Muscle layer of duodenum (tissue), 2 donors: ENCODE measurements around the gene NEB.
"Not testable (repeated sequence)": the region's sequence is repeated elsewhere in the genome, so short reads cannot be mapped to it uniquely, and the experiment has no call there.

Source experiments
- H3K27ac ChIP-seq: one replicate; pipeline ENCODE4 v1.7.0; 2013; ENCODE audit warnings: mild to moderate bottlenecking, low read length
- H3K27me3 ChIP-seq: one replicate; pipeline ENCODE4 v1.7.0; 2013; ENCODE audit warnings: low read depth, mild to moderate bottlenecking, control low read depth, low read length
- H3K36me3 ChIP-seq, 2 donors: one replicate each; pipeline ENCODE4 v1.7.0; 2013; ENCODE audit warnings: low read length in 2 of 2, control low read depth in 1 of 2, mild to moderate bottlenecking in 1 of 2; ENCODE audit not compliant: insufficient read depth in 2 of 2, control insufficient read depth in 1 of 2
- H3K4me1 ChIP-seq, 2 donors: one replicate each; pipeline ENCODE4 v1.7.0; 2013; ENCODE audit warnings: low read length in 2 of 2, mild to moderate bottlenecking in 2 of 2, control low read depth in 1 of 2, moderate library complexity in 1 of 2; ENCODE audit not compliant: insufficient read depth in 2 of 2, control insufficient read depth in 1 of 2
- H3K4me3 ChIP-seq, 2 donors: one replicate each; pipeline ENCODE4 v1.7.0; 2013; ENCODE audit warnings: low read length in 2 of 2, low read depth in 1 of 2, mild to moderate bottlenecking in 1 of 2
- H3K9me3 ChIP-seq, 2 donors: one replicate each; pipeline ENCODE4 v1.7.0; 2013; ENCODE audit warnings: low read length in 2 of 2, control low read depth in 1 of 2, mild to moderate bottlenecking in 1 of 2; ENCODE audit not compliant: control insufficient read depth in 1 of 2
- donor health status: healthy.

Gene NEB

DNA sequence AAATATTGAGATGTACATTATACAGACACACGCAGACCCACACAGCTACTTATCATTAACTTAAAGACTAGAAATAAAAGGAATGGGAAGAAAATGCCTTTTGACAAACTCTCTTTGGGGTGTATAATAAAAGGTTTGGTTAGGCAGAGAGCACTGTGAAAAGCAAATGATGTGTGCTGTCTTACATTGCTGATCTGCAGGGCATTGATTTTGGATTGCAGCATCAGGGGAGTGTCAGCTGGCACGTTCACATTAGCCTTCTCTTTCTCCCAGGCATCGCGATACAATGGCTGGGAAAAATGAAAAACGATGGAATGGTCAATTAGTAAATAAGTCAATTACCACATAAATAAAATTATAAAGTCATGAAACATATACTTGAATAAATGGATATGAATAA lies 131.9 kb downstream of the NEB start:
- H3K4me1 ChIP-seq, H3K9me3 ChIP-seq, H3K4me3 ChIP-seq, H3K36me3 ChIP-seq, H3K27ac ChIP-seq, H3K27me3 ChIP-seq: not testable (repeated sequence)

DNA sequence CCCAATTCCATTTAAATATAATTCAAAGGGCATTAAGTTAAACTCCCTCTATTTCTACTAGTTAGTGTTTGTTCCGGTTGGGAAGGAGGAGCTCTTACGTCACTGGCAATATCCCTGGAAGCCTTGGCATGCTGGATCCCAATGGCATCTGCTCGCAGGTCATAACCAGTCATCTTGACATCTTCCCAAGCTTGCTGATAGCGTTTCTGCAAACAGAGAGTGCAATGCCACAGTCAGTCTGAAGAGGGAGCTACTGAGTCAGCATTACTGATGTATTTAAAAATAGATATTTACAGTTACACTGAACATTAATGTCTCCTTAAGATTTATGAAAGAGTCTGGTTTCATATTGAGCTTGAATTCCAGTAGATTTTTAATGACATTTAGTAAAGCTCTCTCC lies 132.5 kb downstream of the NEB start:
- H3K9me3 ChIP-seq, H3K27ac ChIP-seq, H3K27me3 ChIP-seq, H3K4me3 ChIP-seq, H3K4me1 ChIP-seq, H3K36me3 ChIP-seq: not testable (repeated sequence)

DNA sequence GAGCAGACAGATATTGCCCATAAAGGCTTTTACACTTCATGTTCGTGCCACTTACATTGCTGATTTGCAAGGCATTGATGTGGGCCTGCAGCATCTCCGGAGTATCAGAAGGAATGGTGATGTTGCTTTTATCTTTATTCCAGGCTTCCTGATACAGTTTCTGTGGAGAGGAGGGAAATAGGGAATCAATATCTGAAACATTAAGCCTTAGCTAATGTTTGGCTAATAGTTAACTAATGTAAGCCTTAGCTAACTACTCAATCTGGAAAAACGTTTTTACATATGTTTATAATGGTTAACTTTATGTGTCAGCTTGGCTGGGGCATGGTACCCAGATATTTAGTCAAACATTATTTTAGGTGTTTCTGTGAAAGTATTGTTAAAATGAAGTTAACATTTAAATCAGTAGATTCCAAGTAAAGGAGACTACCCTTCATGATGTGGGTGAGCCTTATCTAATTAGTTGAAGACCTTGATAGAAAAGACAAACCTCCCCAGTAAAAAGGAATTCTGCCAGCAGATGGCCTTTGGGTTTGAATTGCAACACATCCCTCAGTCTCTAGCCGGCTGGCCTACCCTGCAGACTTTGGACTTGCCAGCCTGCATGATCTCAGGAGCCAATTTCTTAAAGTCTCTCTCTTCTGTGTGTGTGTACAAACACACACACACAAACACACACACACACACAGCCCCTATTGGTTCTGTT lies 137.2 kb downstream of the NEB start:
- H3K27me3 ChIP-seq, H3K4me3 ChIP-seq, H3K27ac ChIP-seq, H3K4me1 ChIP-seq, H3K9me3 ChIP-seq, H3K36me3 ChIP-seq: not testable (repeated sequence)

DNA sequence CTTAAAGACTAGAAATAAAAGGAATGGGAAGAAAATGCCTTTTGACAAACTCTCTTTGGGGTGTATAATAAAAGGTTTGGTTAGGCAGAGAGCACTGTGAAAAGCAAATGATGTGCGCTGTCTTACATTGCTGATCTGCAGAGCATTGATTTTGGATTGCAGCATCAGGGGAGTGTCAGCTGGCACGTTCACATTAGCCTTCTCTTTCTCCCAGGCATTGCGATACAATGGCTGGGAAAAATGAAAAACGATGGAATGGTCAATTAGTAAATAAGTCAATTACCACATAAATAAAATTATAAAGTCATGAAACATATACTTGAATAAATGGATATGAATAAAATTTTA lies 142.4 kb downstream of the NEB start:
- H3K4me3 ChIP-seq, H3K9me3 ChIP-seq, H3K27me3 ChIP-seq, H3K36me3 ChIP-seq, H3K27ac ChIP-seq, H3K4me1 ChIP-seq: not testable (repeated sequence)

DNA sequence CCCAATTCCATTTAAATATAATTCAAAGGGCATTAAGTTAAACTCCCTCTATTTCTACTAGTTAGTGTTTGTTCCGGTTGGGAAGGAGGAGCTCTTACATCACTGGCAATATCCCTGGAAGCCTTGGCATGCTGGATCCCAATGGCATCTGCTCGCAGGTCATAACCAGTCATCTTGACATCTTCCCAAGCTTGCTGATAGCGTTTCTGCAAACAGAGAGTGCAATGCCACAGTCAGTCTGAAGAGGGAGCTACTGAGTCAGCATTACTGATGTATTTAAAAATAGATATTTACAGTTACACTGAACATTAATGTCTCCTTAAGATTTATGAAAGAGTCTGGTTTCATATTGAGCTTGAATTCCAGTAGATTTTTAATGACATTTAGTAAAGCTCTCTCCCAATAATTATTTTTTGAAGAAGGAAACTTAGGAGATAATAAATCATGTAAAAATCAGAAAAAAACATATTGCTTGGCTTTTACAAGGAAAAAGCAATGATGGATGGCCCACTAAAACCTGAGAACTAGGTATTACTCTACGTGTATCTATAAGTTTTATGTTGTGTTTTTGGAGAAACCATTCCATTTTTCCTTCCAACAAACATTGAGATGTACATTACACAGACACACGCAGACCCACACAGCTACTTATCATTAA lies 142.9 kb downstream of the NEB start:
- not testable (repeated sequence) for H3K4me3 ChIP-seq, H3K27ac ChIP-seq, H3K36me3 ChIP-seq, H3K27me3 ChIP-seq, H3K4me1 ChIP-seq, H3K9me3 ChIP-seq

DNA sequence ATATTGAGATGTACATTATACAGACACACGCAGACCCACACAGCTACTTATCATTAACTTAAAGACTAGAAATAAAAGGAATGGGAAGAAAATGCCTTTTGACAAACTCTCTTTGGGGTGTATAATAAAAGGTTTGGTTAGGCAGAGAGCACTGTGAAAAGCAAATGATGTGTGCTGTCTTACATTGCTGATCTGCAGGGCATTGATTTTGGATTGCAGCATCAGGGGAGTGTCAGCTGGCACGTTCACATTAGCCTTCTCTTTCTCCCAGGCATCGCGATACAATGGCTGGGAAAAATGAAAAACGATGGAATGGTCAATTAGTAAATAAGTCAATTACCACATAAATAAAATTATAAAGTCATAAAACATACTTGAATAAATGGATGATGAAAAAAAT lies 153.0 kb downstream of the NEB start:
- not testable (repeated sequence) for H3K27me3 ChIP-seq, H3K9me3 ChIP-seq, H3K4me3 ChIP-seq, H3K27ac ChIP-seq, H3K36me3 ChIP-seq, H3K4me1 ChIP-seq

DNA sequence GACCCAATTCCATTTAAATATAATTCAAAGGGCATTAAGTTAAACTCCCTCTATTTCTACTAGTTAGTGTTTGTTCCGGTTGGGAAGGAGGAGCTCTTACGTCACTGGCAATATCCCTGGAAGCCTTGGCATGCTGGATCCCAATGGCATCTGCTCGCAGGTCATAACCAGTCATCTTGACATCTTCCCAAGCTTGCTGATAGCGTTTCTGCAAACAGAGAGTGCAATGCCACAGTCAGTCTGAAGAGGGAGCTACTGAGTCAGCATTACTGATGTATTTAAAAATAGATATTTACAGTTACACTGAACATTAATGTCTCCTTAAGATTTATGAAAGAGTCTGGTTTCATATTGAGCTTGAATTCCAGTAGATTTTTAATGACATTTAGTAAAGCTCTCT lies 153.6 kb downstream of the NEB start:
- not testable (repeated sequence) for H3K27me3 ChIP-seq, H3K4me3 ChIP-seq, H3K36me3 ChIP-seq, H3K4me1 ChIP-seq, H3K9me3 ChIP-seq, H3K27ac ChIP-seq

DNA sequence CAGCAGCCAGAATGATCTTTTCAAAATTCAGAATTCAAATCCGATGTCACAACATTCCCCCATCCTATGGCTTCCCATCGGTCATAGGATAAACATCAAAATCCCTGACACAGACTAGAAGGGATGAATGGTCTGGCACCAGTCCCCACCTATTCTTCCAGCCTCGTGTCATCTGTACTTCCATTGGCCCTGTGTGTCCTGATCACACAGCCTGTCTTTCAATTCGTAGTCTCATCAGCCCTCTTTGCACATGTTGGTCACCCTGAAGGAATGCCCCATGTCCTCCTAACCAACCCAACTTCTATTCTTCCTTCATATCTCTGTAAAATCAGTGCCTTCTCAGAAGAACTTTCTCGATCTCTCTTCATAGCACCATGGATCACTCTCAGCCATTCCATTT lies 157.2 kb downstream of the NEB start:
- H3K4me1 ChIP-seq: no peaks in the 10 kb centered on the region
- no peak overlapping the region for H3K27ac ChIP-seq
- no peaks in the 10 kb centered on the region for H3K27me3 ChIP-seq
- H3K9me3 ChIP-seq: no peaks in the 10 kb centered on the region
- H3K4me3 ChIP-seq: no peak overlapping the region
- no peaks in the 10 kb centered on the region for H3K36me3 ChIP-seq

DNA sequence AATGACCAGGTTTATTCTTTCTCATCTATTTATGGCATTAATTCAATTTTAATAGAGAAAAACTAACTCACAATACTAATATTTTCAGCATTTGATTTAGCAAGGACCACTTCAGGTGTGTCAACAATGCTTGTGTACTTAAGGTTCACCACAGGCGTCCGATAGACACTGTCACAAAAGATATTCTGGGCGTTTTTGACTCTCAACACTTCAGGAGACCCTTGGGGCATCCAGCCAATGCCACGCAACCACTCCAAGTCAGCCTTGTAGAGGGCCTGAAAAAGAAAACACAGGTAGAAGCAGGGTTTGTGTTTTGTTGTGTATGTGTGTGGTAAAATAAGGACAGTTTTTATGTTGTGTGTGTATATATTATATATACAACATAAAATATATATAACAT lies 158.2 kb downstream of the NEB start:
- no peaks in the 10 kb centered on the region for H3K36me3 ChIP-seq
- no peaks in the 10 kb centered on the region for H3K9me3 ChIP-seq
- no peaks in the 10 kb centered on the region for H3K27me3 ChIP-seq
- H3K4me1 ChIP-seq: no peaks in the 10 kb centered on the region
- no peak overlapping the region for H3K27ac ChIP-seq
- no peak overlapping the region for H3K4me3 ChIP-seq

DNA sequence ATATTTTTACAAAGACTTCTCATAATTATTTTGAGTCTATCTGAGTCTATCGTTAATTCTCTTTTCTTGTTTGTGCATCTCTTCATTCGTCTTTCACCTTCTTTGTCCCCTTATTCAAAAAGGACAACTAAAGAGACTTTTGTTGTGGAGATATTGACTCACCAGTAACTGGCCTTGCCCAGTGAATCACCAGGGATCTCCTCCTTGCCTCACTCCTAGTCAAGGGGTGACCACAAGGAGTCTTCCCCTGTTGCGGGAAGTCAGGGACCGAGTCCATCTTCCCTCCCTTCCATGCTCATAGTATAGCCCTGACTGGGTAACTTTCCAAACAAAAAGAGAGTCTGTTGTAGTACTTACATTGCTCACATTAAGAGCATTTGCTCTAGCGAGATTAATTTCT lies 158.9 kb downstream of the NEB start:
- Histone ChIP-seq H3K9me3 (no peaks in the 10 kb centered on the region), H3K27ac (no peak overlapping the region), H3K36me3 (no peaks in the 10 kb centered on the region), H3K4me3 (no peak overlapping the region), H3K4me1 (no peaks in the 10 kb centered on the region), H3K27me3 (no peaks in the 10 kb centered on the region)

DNA sequence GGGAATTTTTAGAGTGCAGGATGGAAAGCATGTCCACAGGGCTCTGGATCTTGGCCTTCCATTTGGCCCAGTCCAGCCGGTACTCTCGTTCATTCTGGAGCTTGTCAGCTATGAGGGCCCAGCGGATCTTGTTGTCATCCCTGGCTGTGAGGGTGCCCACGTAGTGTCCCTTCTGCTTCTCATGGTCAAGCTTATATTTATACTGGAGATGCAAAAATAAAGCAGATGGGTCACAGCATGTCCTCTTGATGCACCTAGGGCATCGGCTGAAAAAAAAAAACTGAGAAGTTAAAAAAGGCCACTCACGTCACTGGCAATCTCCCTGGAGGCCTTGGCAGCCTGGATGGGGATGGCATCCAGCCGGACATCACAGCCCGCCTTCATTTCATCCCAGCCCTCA lies 164.1 kb downstream of the NEB start:
- no peaks in the 10 kb centered on the region for H3K36me3 ChIP-seq
- H3K4me3 ChIP-seq: no peak overlapping the region
- no peaks in the 10 kb centered on the region for H3K27me3 ChIP-seq
- no peak overlapping the region for H3K27ac ChIP-seq
- no peaks in the 10 kb centered on the region for H3K9me3 ChIP-seq
- no peaks in the 10 kb centered on the region for H3K4me1 ChIP-seq

DNA sequence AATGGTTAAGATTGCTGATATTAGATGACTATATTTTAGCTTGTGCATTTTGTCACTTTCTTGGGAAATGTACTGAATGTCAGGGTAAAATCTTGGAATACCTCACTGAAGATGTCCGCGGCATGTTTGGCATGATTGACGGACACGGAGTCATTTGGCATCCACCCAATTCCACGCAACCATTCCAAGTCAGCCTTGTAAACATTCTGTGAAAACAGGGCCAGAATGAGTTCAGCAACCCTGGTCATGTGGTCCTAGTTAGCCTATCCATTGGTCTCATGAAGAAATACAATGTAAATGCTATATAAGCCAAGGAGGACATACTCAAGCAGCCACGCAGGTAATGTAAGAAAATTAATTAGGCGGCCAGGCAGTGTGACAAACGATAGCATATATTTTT lies 165.1 kb downstream of the NEB start:
- H3K36me3 ChIP-seq: no peaks in the 10 kb centered on the region
- H3K4me3 ChIP-seq: no peak overlapping the region

More for the DNA sequence above, 165.1 kb downstream of the NEB start:
- Histone ChIP-seq H3K27ac (no peak overlapping the region), H3K9me3 (no peaks in the 10 kb centered on the region), H3K4me1 (no peaks in the 10 kb centered on the region), H3K27me3 (no peaks in the 10 kb centered on the region)
